Uterus (tissue), 2 donors: Measurements from ENCODE around the gene EGF.

ENCODE experiments used
- CTCF ChIP-seq, 4 experiments: fragments of 200-600 bp in 2 of 4; fragments of 450-650 bp in 2 of 4; sonication (generic) in 2 of 4; IDR thresholded peaks; one replicate each; pipeline ENCODE4 v1.5.1; 2016 to 2019; ENCODE audit warnings: antibody characterized with exemption in 4 of 4, mild to moderate bottlenecking in 2 of 4, moderate library complexity in 1 of 4
- POLR2A ChIP-seq, 2 donors: fragments of 450-650 bp; IDR thresholded peaks; one replicate each; pipeline ENCODE4 v1.6.1; 2016; ENCODE audit warnings: antibody characterized with exemption in 2 of 2, mild to moderate bottlenecking in 1 of 2, moderate library complexity in 1 of 2

GRCh38 chr4:109993116-109993515, 80.4 kb downstream of the EGF start:
- TF ChIP-seq CTCF (IDR thresholded peaks at IDR 0.05) = no peak
- no peak for TF ChIP-seq POLR2A (IDR thresholded peaks at IDR 0.05)
